ENCODE results near the gene SLC13A1.

DNA sequence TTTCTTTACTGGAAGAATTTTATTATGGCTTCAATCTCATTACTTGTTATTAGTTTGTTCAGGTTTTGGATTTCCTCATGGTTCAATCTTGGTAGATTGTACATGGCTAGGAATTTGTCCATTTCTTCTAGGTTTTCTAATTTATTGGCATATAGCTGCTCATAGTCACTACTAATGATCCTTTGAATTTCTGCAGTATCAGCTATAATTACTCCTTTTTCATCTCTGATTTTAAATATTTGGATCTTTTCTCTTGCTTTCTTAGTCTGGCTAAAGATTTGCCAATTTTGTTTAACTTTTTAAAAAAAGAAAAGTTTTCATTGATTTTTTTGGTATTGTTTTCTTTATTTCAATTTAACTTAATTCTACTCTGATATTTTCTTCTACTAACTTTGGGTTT, 59.2 kb downstream of the SLC13A1 start:
- TF ChIP-seq POLR2A (IDR thresholded peaks at IDR 0.05): no peak
- TF ChIP-seq, protein P1, sequence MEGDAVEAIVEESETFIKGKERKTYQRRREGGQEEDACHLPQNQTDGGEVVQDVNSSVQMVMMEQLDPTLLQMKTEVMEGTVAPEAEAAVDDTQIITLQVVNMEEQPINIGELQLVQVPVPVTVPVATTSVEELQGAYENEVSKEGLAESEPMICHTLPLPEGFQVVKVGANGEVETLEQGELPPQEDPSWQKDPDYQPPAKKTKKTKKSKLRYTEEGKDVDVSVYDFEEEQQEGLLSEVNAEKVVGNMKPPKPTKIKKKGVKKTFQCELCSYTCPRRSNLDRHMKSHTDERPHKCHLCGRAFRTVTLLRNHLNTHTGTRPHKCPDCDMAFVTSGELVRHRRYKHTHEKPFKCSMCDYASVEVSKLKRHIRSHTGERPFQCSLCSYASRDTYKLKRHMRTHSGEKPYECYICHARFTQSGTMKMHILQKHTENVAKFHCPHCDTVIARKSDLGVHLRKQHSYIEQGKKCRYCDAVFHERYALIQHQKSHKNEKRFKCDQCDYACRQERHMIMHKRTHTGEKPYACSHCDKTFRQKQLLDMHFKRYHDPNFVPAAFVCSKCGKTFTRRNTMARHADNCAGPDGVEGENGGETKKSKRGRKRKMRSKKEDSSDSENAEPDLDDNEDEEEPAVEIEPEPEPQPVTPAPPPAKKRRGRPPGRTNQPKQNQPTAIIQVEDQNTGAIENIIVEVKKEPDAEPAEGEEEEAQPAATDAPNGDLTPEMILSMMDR (IDR thresholded peaks at IDR 0.05): no peak

All from thyroid gland (tissue), 4 donors.